HFF-Myc (cell line): ENCODE results near the gene SCTR.
"Not testable (repeated sequence)": the region's sequence is repeated elsewhere in the genome, so short reads cannot be mapped to it uniquely, and the experiment has no call there.

Source experiments
- DNase-seq: peaks from one replicate; pipeline ENCODE4 v3.0.0-alpha.2; 2011; ENCODE audit warnings: low read depth; ENCODE audit errors: extremely low read depth
- H3K4me3 ChIP-seq: replicated peaks from 2 replicates; pipeline ENCODE4 v1.5.1; 2011; ENCODE audit warnings: low read depth, mild to moderate bottlenecking, control low read depth, low read length
- TF ChIP-seq, protein P1 (sequence below): IDR thresholded peaks from 2 replicates; pipeline ENCODE4 v1.5.1; 2012; ENCODE audit warnings: mild to moderate bottlenecking, low read depth, low read length, control low read depth; ENCODE audit errors: missing control alignments

SCTR gene

DNA sequence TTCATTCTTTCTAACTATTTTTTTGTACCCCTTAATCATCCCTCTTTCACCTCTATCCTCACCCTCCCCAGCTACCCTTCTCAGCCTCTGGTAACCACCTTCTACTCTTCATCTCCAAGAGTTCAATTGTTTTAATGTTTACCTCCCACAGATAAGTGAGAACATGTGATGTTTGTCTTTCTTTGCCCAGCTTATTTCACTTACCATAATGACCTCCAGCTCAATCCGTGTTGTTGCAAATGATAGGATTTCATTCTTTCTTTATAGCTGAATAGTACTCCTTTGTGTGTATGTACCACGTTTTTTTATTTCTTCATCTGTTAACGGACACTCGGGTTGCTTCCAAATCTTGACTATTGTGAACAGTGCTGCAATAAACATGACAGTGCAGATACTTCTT is 114.8 kb downstream of the SCTR start:
- TF ChIP-seq, protein P1, sequence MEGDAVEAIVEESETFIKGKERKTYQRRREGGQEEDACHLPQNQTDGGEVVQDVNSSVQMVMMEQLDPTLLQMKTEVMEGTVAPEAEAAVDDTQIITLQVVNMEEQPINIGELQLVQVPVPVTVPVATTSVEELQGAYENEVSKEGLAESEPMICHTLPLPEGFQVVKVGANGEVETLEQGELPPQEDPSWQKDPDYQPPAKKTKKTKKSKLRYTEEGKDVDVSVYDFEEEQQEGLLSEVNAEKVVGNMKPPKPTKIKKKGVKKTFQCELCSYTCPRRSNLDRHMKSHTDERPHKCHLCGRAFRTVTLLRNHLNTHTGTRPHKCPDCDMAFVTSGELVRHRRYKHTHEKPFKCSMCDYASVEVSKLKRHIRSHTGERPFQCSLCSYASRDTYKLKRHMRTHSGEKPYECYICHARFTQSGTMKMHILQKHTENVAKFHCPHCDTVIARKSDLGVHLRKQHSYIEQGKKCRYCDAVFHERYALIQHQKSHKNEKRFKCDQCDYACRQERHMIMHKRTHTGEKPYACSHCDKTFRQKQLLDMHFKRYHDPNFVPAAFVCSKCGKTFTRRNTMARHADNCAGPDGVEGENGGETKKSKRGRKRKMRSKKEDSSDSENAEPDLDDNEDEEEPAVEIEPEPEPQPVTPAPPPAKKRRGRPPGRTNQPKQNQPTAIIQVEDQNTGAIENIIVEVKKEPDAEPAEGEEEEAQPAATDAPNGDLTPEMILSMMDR: no peak
- DNase-seq: no peak
- no peak overlapping the region for H3K4me3 ChIP-seq

DNA sequence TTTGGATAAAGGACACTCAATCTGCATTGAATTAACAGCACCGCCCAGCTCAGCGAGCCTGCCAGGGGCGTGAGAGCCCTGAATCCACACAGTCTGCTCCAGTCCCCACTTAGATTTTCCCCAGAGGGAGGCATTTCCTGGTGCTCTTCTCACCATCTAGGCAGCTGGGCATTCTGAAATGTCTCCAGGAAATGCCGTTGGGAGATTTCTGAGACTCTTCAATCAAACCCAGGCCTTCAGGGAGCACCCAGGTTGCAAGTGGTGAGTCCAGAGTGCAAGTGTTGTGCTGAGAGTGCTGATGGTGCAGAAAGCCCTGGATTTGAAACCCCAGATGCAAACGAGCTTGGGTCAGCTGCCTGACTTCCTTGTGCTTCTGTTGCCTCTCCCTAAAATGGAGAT is 116.1 kb downstream of the SCTR start:
- no peak overlapping the region for H3K4me3 ChIP-seq
- DNase-seq: no peak
- TF ChIP-seq, protein P1: no peak

DNA sequence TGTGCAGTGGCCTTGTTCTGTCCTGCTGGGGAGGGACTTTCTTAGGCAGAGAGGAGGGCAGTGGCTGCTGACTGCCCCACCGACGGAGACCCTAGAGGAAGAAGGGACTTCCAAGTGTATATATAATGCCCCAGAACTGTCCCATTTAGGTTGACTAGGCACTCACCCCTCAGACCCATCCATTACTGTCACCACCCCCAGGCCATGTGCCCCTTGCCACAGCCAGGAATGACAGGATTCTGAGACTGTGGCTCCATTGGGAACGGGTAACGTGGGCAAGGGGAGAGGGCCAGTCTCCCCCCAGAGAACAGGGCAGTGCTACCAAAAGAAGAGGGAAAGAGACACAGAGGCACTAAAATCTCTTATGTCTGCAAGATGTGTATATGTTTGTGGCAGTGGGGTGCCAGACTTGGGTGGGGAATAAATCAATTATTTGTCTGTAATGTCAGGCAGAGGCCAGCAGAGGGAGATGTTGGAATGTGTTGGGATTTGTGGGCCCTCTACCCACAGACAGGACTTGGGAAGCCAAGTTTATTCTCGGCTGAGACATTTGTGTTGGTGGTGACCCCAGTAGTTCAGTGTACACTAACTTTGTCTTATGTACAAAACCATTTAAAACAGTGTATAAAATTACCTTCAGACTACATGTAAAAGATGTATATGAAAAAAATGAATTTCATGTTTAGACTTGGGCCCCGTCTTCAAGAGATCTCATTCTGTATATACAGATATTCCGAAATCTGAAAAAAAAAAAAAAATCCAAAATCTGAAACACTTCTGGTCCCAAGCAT is 116.7 kb downstream of the SCTR start:
- H3K4me3 ChIP-seq: no peak overlapping the region
- TF ChIP-seq, protein P1: peak; percentile 69
- no peak for DNase-seq

DNA sequence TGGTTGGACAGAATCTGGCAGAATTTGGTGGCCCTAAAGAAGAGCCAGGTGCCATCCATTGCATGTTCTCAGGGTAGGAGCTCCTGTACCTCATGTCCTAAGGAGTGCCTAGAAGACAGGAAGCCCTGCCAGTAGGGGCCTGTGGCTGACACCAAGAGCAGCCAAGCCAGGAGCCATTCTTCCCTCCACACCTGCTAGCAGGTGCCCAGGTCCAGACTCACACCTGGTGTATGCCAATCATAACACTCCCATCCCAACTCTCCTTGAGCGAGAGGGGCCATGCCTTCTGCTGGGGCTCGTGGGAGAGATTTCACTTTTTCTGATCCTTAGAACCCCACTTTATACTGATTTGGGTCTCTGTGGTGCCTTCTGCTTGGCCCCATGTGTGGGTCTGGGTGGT is 119.1 kb downstream of the SCTR start:
- TF ChIP-seq, protein P1: no peak
- H3K4me3 ChIP-seq: no peak overlapping the region
- no peak for DNase-seq

DNA sequence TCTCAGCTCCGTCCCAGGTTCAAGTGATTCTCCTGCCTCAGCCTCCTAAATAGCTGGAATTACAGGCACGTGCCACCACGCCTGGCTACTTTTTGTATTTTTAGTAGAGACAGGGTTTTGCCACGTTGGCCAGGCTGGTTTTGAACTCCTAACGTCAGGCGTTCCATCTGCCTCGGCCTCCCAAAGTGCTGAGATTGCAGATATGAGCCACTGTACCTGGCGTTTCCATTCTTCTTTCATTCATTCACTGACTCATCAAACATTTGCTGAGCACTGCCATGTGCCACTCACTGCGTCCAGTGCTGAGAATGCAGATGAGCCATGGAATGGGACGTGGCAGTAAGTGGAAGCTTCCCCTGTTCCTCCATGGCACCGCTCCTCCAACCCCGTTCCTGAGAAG is 120.7 kb downstream of the SCTR start:
- DNase-seq, H3K4me3 ChIP-seq: not testable (repeated sequence)

DNA sequence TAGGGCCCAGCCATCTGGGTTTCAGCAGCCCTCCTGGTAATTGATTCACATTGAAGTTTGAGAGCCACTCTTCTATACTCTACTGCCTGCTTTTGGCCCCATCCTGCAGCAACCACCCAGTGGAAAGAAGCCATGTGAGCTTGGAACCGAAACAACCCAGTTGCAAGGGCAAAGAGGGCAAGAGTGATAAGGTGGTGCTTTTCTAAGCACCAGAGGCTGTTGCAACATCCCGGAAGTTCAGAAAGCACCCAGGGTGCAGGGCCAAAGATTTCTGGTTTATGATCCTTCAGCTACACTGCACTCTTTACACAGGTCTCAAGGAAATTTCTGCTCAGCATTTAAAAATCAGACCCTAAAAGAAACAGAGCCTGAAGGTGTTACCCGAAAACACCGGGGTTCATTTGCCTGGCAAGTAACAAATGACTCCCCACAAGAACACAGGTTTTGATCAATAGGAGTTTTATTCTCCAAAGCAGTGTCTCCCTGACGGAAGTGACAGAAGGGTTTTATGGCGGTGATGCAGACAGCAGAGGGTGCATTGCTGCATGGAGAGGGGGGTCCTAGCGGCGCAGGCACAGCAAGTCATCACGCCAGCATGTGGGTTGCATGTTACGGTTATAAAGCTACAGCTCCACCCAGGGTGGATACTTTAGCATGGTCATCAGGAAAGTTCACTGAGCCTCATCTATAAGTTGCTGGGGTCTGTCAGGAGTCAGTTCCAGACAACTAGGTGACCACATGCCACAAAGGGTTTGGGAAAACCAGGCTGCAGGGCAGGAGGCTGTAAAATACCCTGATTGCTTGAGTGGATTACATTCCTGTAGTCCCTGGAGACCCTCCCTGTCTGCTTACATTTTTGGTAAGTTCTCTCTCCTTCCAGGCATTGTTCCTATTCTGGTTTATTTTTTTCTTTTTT is 121.4 kb downstream of the SCTR start:
- no peak for DNase-seq
- no peak overlapping the region for H3K4me3 ChIP-seq
- TF ChIP-seq, protein P1: no peak

DNA sequence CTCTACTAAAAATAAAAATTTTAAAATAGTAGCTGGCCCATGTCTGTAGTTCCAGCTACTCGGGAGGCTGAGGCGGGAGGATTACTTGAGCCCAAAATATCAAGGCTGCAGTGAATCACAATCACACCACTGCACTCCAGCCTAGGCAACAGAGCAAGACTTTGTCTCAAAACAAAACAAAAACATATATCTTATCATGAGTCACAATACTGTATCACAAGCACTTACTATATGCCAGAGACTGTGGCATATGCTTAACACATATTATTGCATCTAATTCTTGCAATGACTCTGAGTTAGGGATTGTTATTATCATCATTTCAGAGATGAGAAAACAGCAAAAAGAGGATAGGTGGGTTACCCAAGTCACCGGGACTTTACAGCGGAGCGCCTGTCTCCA is 122.2 kb downstream of the SCTR start:
- TF ChIP-seq, protein P1: no peak
- no peak overlapping the region for H3K4me3 ChIP-seq
- DNase-seq: no peak
